Measurements from ENCODE around the gene ENTPD8. TPM values are rescaled to one million over a fixed set of nuclear protein-coding genes. Genes with fewer than 3 reads are reported as not detected.

Gene ENTPD8
- total and polyA plus RNA-seq, 7 donors = 0.71 to 65.3 (median 38.4) TPM; not detected in 3

GRCh38 chr9:137426018-137426681 lies 15.0 kb downstream of the ENTPD8 start:
- WGBS, 2 donors = 88 to 89% methylated on average over 18 of the region's 18 CpGs

GRCh38 chr9:137423514-137424291 lies 17.5 kb downstream of the ENTPD8 start:
- H3K9me3 ChIP-seq = no peaks in the 10 kb centered on the region
- H3K27ac ChIP-seq = peak overlapping the region; percentile 72 to 77 (median 73)
- H3K27me3 ChIP-seq = no peaks in the 10 kb centered on the region
- TF ChIP-seq POLR2AphosphoS5 (IDR thresholded peaks at IDR 0.05) (no peak), EP300 (IDR thresholded peaks at IDR 0.05) (no peak), CTCF (IDR thresholded peaks at IDR 0.05) (no peak), POLR2A (IDR thresholded peaks at IDR 0.05) (no peak)
- peak; percentile 82 for DNase-seq
- peak overlapping the region; percentile 37 to 94 (median 86) for H3K4me3 ChIP-seq
- no peaks in the 10 kb centered on the region for H3K36me3 ChIP-seq
- peaks cover 0 to 45% (median 29%) of the 10 kb centered on the region in 4 donors for H3K4me1 ChIP-seq
- 2 to 9% methylated on average over 77 of the region's 77 CpGs for WGBS, 2 donors
- intact Hi-C loops (cut with DNase I) = loop anchor here (1.0 to 5.0 kb wide), 3 partner anchors 21 to 101 kb away; partner anchors contain the start of gene NSMF

More at GRCh38 chr9:137426018-137426681, 15.0 kb downstream of the ENTPD8 start:
- Histone ChIP-seq H3K4me1 (peaks cover 0 to 39% (median 29%) of the 10 kb centered on the region in 4 donors), H3K9me3 (no peaks in the 10 kb centered on the region), H3K4me3 (no peak overlapping the region), H3K27ac (peak overlapping the region in 3 of 4 donors; percentile 73 to 77 (median 73)), H3K36me3 (no peaks in the 10 kb centered on the region), H3K27me3 (peaks cover 0 to 13% (median 7%) of the 10 kb centered on the region in 3 donors)
- DNase-seq = no peak
- TF ChIP-seq CTCF (IDR thresholded peaks at IDR 0.05) (no peak), POLR2AphosphoS5 (IDR thresholded peaks at IDR 0.05) (no peak), POLR2A (IDR thresholded peaks at IDR 0.05) (no peak), EP300 (IDR thresholded peaks at IDR 0.05) (no peak)
- intact Hi-C loops (cut with DNase I) = no loop called here

- Histone ChIP-seq H3K27ac (peak within 1 kb of the TSS; percentile 72 to 77 (median 73)), H3K4me3 (peak within 1 kb of the TSS; percentile 37 to 94 (median 86))
- intact Hi-C loops (cut with DNase I) = loop anchor here (1.0 to 5.0 kb wide), 2 partner anchors 34 to 101 kb away; partner anchors contain the start of gene NSMF
These were observed 18.3 kb downstream of the ENTPD8 start, which contains the start of the genes EXD3 and NOXA1 for GRCh38 chr9:137422604-137423513. EXD3 (minus strand) TSS chr9:137423162; CDS start chr9:137395357, 27,805 bp downstream. NOXA1 (plus strand) TSS chr9:137423393; CDS start chr9:137423530, 137 bp downstream.

More at GRCh38 chr9:137422604-137423513, 18.3 kb downstream of the ENTPD8 start, which contains the start of the genes EXD3 and NOXA1:
- WGBS, 2 donors = 1% methylated on average over 113 of the region's 113 CpGs
- peak; percentile 96 for DNase-seq
- H3K9me3 ChIP-seq = no peaks in the 10 kb centered on the region
- peaks cover 0 to 45% (median 30%) of the 10 kb centered on the region in 4 donors for H3K4me1 ChIP-seq
- H3K36me3 ChIP-seq = no peaks in the 10 kb centered on the region
- no peak for TF ChIP-seq POLR2A (IDR thresholded peaks at IDR 0.05)
- peak in 3 of 4 donors; percentile 51 to 68 (median 61) for TF ChIP-seq POLR2AphosphoS5 (IDR thresholded peaks at IDR 0.05)
- no peak for TF ChIP-seq EP300 (IDR thresholded peaks at IDR 0.05)
- TF ChIP-seq CTCF (IDR thresholded peaks at IDR 0.05) = peak in 2 of 4 experiments; percentile 22 to 66
- H3K27me3 ChIP-seq = no peaks in the 10 kb centered on the region

Measured in sigmoid colon (tissue), 7 donors.